NCI-H1417 (cell line): ENCODE measurements around the gene TRIO.

ENCODE experiments used
- DNase-seq, 3 experiments: peaks; one replicate each; lab custom pipeline; 2025; lab: John Stamatoyannopoulos, UW

Gene TRIO

GRCh38 chr5:14483504-14484157 is 340.5 kb downstream of the TRIO start:
- DNase-seq = no peak

DNA sequence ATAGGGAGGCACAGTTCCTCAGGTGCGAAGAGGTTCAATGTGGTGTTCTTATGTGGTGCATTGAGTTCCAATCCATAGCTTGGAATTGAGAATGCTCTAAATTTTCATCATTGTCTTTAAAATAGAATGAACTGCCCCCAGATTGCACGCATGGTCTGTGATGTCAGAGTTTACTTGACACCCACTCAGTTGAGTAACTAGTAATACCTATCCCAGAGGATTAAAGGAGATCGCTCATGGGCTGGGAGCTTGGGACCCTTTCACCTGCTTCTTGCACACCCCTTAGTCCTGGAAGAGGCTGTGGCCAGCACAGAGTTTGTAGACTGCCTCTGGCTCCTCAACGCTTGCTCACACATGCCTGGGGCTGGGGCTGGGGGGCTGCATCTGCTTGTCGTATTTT is 343.3 kb downstream of the TRIO start:
- no peak for DNase-seq

- no peak for DNase-seq
These were observed 344.1 kb downstream of the TRIO start for GRCh38 chr5:14486996-14487896.

DNA sequence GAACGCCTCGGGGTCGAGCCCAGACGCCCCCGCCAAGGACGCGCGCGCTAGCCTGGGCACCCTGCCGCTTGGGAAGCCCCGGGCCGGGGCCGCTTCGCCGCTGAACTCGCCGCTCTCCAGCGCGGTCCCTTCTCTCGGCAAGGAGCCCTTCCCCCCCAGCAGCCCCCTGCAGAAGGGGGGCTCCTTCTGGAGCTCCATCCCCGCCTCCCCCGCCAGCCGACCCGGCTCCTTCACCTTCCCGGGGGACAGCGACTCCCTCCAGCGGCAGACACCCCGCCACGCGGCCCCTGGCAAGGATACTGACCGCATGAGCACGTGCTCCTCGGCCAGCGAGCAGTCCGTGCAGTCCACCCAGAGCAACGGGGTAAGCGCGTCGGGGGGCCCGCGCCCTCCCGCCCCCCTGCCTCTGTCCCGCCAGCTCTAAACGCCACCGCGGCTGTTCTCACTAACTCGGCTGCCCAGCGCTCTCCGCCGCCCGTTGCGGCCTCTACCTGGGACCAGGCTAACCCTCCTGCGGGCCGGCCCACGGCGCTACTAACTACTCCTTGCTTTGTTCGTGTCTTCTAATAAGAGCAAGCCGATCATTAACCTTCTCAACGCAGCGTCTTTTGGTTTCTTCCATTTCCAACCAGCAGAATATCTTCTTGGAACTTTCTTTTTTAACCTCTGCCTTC is 344.9 kb downstream of the TRIO start:
- no peak for DNase-seq

GRCh38 chr5:14488709-14489108 is 345.6 kb downstream of the TRIO start:
- DNase-seq = no peak

DNA sequence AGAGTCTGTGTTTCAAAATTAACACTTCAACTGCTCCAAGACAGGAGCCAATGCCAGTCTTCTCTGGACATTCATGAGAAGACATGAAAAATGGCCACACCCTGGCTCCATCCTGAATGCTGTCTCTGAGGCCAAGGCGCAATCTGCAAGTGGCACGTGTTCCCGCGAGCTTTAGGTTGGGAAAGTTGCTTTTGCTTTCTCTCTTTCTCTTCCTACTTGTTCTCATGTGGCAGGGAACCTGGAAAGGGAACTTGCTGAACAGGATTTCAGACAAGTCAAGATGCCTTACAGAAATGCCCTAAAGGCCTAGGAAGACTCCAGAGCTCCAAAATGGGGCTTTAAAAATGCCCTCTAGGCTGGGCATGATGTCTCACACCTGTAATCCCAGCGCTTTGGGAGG is 346.5 kb downstream of the TRIO start:
- DNase-seq = no peak

- no peak for DNase-seq
These were observed 347.2 kb downstream of the TRIO start for GRCh38 chr5:14490309-14490711.

GRCh38 chr5:14491015-14491915 is 348.1 kb downstream of the TRIO start:
- DNase-seq = no peak

GRCh38 chr5:14492331-14492964 is 349.3 kb downstream of the TRIO start:
- DNase-seq = no peak

DNA sequence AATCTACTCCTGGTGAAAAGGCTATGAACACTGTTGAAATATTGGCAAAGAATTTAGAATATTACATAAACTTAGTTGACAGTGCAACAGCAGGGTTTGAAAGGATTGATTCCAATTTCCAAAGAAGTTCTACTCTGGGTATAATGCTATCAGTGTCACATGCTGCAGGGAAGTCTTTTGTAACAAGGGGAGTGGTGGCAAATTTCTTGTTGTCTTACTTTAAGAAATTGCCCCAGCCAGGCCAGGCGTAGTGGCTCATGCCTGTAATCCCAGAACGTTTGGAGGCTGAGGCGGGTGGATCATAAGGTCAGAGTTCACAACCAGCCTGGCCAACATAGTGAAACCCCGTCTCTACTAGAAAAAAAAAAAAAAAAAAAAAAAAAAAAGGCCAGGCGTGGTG is 352.2 kb downstream of the TRIO start:
- no peak for DNase-seq

- DNase-seq = no peak
These were observed 354.2 kb downstream of the TRIO start for GRCh38 chr5:14497311-14497710.

DNA sequence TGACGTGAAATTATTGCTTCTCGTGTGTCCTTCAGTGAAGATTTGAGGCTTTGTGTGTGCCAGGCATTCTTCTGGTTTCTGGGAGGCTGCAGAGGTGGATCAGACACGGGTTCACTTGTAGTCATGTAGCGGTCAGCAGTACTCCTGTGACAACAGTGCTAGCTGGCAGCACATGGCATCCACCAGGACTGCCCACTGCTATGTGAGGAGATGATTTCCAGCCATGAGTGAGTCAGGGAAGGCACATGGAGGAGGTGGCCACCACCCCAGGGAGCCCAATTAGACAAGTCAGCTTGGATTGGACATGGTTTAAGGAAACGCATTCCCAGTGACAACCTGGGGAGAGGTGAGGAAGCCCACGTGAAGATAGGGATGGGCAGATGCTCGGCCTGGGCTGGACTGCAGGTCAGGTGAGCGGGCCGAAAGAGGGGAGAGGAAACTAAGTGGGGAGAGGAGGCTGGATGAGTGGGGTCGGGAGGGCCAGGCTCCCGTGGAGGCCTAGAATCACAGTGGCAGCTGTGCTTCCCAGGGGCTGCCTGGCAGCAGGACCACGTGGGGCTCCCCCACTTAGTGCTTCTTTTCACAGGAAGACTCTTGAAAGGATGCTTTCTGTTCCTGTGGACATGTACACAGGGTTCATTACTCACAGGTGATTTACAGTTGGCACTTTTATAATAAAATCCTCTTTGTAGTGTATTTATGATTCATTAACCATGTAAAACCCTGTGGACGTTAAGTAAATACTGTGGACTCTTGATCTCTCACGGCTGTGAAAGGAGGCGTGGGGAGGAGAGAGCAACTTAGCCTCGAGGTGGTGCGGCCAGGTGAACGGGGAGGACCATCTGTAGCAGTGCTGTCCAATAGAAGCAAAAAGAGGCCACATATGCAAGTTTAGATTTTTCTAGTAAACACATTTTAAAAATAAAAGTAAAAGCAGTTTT is 358.5 kb downstream of the TRIO start:
- DNase-seq = peak; percentile 54 to 97 (median 92)

GRCh38 chr5:14502294-14502690 is 359.1 kb downstream of the TRIO start:
- DNase-seq = peak in 2 of 3 experiments; percentile 55 to 79

DNA sequence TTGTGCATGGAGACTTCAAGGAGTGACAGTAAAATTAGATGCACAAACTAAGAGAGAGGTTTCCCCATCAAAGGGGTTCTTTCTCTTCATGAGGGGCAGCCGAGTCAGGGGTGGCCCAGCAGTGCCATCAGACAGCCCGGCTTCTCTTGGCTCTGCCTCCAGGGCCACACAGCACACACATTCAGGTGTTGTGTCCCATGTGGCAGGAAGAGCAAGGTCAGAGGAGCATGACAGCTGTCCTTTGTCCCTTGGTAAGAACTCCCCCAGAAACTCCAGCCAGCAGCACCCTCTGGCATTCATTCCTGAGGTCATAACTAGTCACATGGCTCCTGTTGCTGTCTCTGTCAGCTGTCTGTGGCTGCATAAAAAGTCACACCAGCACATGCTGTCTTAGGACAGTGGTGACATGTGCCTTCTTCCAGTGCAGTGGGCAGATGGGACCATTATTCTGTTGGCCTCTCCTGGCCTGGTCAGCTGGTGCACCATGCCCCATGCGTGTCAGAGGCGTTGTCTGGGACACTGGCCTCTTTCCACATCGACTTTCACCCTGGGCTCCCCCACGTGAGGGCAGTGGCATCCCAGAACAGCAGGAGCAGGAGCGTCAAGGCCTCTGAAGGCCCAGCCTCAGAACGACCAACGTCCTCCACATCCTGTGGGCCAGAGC is 360.0 kb downstream of the TRIO start:
- DNase-seq = no peak

DNA sequence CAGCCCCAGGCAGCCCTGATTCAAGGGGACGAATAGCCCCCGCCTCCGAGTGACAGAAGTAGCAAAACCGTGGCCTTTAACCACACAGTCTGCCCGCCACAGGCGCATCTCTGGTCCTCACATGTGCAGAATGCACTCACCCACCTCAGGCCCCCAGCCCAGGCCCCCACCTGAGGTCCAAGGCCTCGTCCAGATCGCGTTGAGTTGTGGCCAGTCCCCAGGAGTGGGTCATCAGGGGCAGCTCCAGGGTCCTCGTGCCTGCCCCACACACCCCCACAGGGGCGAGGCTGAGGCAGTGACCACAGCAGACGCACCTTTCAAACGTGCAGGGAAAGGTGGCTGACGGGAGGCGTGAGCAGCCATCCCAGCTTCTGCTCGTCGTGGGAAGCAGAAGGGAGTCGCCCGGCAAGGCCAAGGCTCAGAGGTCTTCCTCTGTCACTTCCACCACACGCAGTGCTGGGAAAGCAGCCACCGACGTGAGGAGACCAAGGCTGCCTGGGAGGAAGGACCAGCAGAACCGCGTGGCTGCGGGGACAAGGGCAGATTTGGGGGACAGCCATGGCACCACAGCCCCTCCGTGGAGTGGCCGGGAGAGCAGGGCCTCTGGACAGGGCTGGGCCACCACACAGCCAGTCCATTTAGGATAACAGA is 360.7 kb downstream of the TRIO start:
- DNase-seq = no peak

DNA sequence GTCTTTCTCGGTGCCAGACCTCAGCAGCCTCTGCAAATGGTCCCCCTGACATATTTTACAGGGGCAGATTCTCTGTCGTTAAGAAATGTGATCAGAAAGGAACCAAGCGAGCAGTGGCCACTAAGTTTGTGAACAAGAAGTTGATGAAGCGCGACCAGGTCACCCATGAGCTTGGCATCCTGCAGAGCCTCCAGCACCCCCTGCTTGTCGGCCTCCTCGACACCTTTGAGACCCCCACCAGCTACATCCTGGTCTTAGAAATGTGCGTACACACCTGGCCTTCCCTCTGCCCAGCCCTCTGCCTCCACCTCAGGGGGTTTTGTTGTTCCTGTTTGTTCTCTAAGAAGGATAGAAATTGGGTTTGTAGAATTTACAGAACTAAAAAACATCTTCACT is 361.2 kb downstream of the TRIO start:
- no peak for DNase-seq

DNA sequence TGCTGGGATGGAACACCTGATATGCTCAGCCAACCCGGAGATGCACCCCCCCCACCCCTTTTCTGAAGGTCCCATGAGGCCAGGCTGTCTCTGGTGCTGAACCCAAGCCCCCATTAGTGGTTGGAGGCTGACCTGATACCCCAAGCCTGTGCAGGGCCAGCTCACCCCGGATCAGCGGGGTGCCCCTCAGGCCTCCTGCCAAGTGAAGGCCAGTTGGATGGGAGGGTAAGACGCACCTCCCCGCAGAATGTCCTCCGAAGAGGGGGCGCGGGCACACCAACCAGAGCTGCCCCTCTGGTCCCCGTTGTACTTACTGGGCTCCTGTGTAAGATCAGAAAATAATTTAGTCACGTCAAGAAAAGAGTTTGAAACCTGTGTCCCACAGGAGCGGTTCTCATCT is 361.7 kb downstream of the TRIO start:
- no peak for DNase-seq

- no peak for DNase-seq
These were observed 362.4 kb downstream of the TRIO start for GRCh38 chr5:14505310-14506139.
